Stimulated activated CD4-positive, alpha-beta T cell treated with anti-CD3 and anti-CD28 coated beads, Interleukin-1b, Interleukin-23, amount 100 ng/mL, for 1 hour (primary cell): ENCODE data around the gene TMEM209.
"Not testable (repeated sequence)": the region's sequence is repeated elsewhere in the genome, so short reads cannot be mapped to it uniquely, and the experiment has no call there.

Experiments used
- DNase-seq, 2 donors: peaks; one replicate each; pipeline ENCODE4 v3.0.0-alpha.2; 2020; ENCODE audit warnings: low read depth in 2 of 2

TMEM209 gene

GRCh38 chr7:130162196-130162595 lies 43.0 kb downstream of the TMEM209 start:
- DNase-seq, result no peak

GRCh38 chr7:130160455-130160854 lies 44.8 kb downstream of the TMEM209 start:
- DNase-seq, result no peak

- no peak for DNase-seq
These were observed 45.2 kb downstream of the TMEM209 start for GRCh38 chr7:130160023-130160422.

- DNase-seq, result no peak
These were observed 47.5 kb downstream of the TMEM209 start for GRCh38 chr7:130157700-130158099.

- no peak for DNase-seq
These were observed 49.1 kb downstream of the TMEM209 start for GRCh38 chr7:130156140-130156539.

- DNase-seq, result no peak
These were observed 50.5 kb downstream of the TMEM209 start for GRCh38 chr7:130154501-130155317.

GRCh38 chr7:130154131-130154500 lies 51.1 kb downstream of the TMEM209 start:
- DNase-seq, result no peak

- DNase-seq, result no peak
These were observed 51.8 kb downstream of the TMEM209 start for GRCh38 chr7:130153211-130153908.

GRCh38 chr7:130152493-130153210 lies 52.6 kb downstream of the TMEM209 start:
- no peak for DNase-seq

- no peak for DNase-seq
These were observed 53.4 kb downstream of the TMEM209 start for GRCh38 chr7:130151591-130152492.

GRCh38 chr7:130150587-130150986 lies 54.6 kb downstream of the TMEM209 start:
- DNase-seq, result no peak

GRCh38 chr7:130149281-130150139 lies 55.7 kb downstream of the TMEM209 start:
- no peak for DNase-seq

GRCh38 chr7:130148561-130148960 lies 56.6 kb downstream of the TMEM209 start:
- no peak for DNase-seq

GRCh38 chr7:130147710-130148325 lies 57.4 kb downstream of the TMEM209 start:
- no peak for DNase-seq

GRCh38 chr7:130146693-130147405 lies 58.4 kb downstream of the TMEM209 start:
- DNase-seq, result no peak

- DNase-seq, result not testable (repeated sequence)
These were observed 59.1 kb downstream of the TMEM209 start for GRCh38 chr7:130146142-130146541.

GRCh38 chr7:130145424-130146100 lies 59.6 kb downstream of the TMEM209 start:
- no peak for DNase-seq

- no peak for DNase-seq
These were observed 60.7 kb downstream of the TMEM209 start for GRCh38 chr7:130144312-130145171.
